ENCODE results near the gene ZNF543. TPM values are rescaled to one million over a fixed set of nuclear protein-coding genes. Genes with fewer than 3 reads are reported as not detected.
"Not testable (repeated sequence)": the region's sequence is repeated elsewhere in the genome, so short reads cannot be mapped to it uniquely, and the experiment has no call there.

ZNF543 gene
- polyA plus RNA-seq, 1 experiment = 2.6 TPM

- Histone ChIP-seq H3K27ac (ENCODE audit: low read depth, low read length) (no peak overlapping the region), H3K4me3 (ENCODE audit: low read depth, low read length) (no peak overlapping the region), H3K9me3 (ENCODE audit: control insufficient read depth, insufficient read depth, low read length) (peaks cover 41% of the 10 kb centered on the region), H3K27me3 (ENCODE audit: control insufficient read depth, insufficient read depth, low read length) (no peaks in the 10 kb centered on the region)
- no peak for TF ChIP-seq CTCF (IDR thresholded peaks at IDR 0.05; ENCODE audit: low read depth, low read length)
- ChIA-PET POLR2A (no interaction called here), CTCF (no interaction called here)
- DNase-seq (ENCODE audit: low read depth, low spot score) = no peak
These were observed 53.9 kb downstream of the ZNF543 start for GRCh38 chr19:57374179-57374578.

GRCh38 chr19:57374647-57375046, 54.4 kb downstream of the ZNF543 start:
- CTCF ChIA-PET; H3K4me3 ChIP-seq (ENCODE audit: low read depth, low read length); DNase-seq (ENCODE audit: low read depth, low spot score); H3K27ac ChIP-seq (ENCODE audit: low read depth, low read length); POLR2A ChIA-PET; H3K27me3 ChIP-seq (ENCODE audit: control insufficient read depth, insufficient read depth, low read length): not testable (repeated sequence)
- peaks cover 41% of the 10 kb centered on the region for H3K9me3 ChIP-seq (ENCODE audit: control insufficient read depth, insufficient read depth, low read length)

- no peak for DNase-seq (ENCODE audit: low read depth, low spot score)
These were observed 55.9 kb downstream of the ZNF543 start for GRCh38 chr19:57376151-57376550.

GRCh38 chr19:57377498-57378146, 57.4 kb downstream of the ZNF543 start:
- Histone ChIP-seq H3K27me3 (ENCODE audit: control insufficient read depth, insufficient read depth, low read length) (no peaks in the 10 kb centered on the region), H3K9me3 (ENCODE audit: control insufficient read depth, insufficient read depth, low read length) (peaks cover 45% of the 10 kb centered on the region), H3K27ac (ENCODE audit: low read depth, low read length) (no peak overlapping the region), H3K4me3 (ENCODE audit: low read depth, low read length) (no peak overlapping the region)
- CTCF ChIA-PET = no interaction called here
- POLR2A ChIA-PET = no interaction called here
- no peak for TF ChIP-seq CTCF (IDR thresholded peaks at IDR 0.05; ENCODE audit: low read depth, low read length)
- no peak for DNase-seq (ENCODE audit: low read depth, low spot score)

More at GRCh38 chr19:57376151-57376550, 55.9 kb downstream of the ZNF543 start:
- Histone ChIP-seq H3K27ac (ENCODE audit: low read depth, low read length) (no peak overlapping the region), H3K27me3 (ENCODE audit: control insufficient read depth, insufficient read depth, low read length) (no peaks in the 10 kb centered on the region), H3K4me3 (ENCODE audit: low read depth, low read length) (no peak overlapping the region), H3K9me3 (ENCODE audit: control insufficient read depth, insufficient read depth, low read length) (peaks cover 45% of the 10 kb centered on the region)
- no peak for TF ChIP-seq CTCF (IDR thresholded peaks at IDR 0.05; ENCODE audit: low read depth, low read length)
- ChIA-PET CTCF (no interaction called here), POLR2A (no interaction called here)

Other genes starting within 250 kb of the ZNF543 start
- not detected in 2 replicates for gene USP29, start 200.5 kb upstream of the ZNF543 start, polyA plus RNA-seq (2011; rRNA removed)
- gene ZIM3, start 175.3 kb upstream of the ZNF543 start, polyA plus RNA-seq (2011; rRNA removed) = not detected in 2 replicates
- gene DUXA, start 153.0 kb upstream of the ZNF543 start, polyA plus RNA-seq (2011; rRNA removed) = not detected in 2 replicates
- gene ZNF264, start 129.0 kb upstream of the ZNF543 start, polyA plus RNA-seq (2011; rRNA removed) = 7.1 and 7.8 TPM in 2 replicates
- gene AURKC, start 89.4 kb upstream of the ZNF543 start, polyA plus RNA-seq (2011; rRNA removed) = 0.17 and 0.19 TPM in 2 replicates
- 6.1 and 6.3 TPM in 2 replicates for gene ZNF805, start 79.8 kb upstream of the ZNF543 start, polyA plus RNA-seq (2011; rRNA removed)
- 11.2 and 13.0 TPM in 2 replicates for gene ZNF460, start 40.0 kb upstream of the ZNF543 start, polyA plus RNA-seq (2011; rRNA removed)
- gene ZNF304, start 30.8 kb downstream of the ZNF543 start, polyA plus RNA-seq (2011; rRNA removed) = 7.1 and 7.8 TPM in 2 replicates
- gene TRAPPC2B, start 43.1 kb downstream of the ZNF543 start, polyA plus RNA-seq (2011; rRNA removed) = 16.5 and 19.6 TPM in 2 replicates
- 3.3 and 3.7 TPM in 2 replicates for gene ZNF547, start 43.1 kb downstream of the ZNF543 start, polyA plus RNA-seq (2011; rRNA removed)
- 12.7 and 14.2 TPM in 2 replicates for gene ZNF548, start 69.4 kb downstream of the ZNF543 start, polyA plus RNA-seq (2011; rRNA removed)
- 5.7 and 6.4 TPM in 2 replicates for gene ZNF17, start 90.7 kb downstream of the ZNF543 start, polyA plus RNA-seq (2011; rRNA removed)
- gene ZNF749, start 114.9 kb downstream of the ZNF543 start, polyA plus RNA-seq (2011; rRNA removed) = 7.4 and 9.7 TPM in 2 replicates
- gene VN1R1, start 136.7 kb downstream of the ZNF543 start, polyA plus RNA-seq (2011; rRNA removed) = 0.11 and 0.21 TPM in 2 replicates
- gene ZNF772, start 157.1 kb downstream of the ZNF543 start, polyA plus RNA-seq (2011; rRNA removed) = 6.6 and 6.8 TPM in 2 replicates
- 8.7 and 11.1 TPM in 2 replicates for gene ZNF419, start 167.3 kb downstream of the ZNF543 start, polyA plus RNA-seq (2011; rRNA removed)
- gene ZNF773, start 179.5 kb downstream of the ZNF543 start, polyA plus RNA-seq (2011; rRNA removed) = 9.2 and 11.0 TPM in 2 replicates
- gene ZNF549, start 206.9 kb downstream of the ZNF543 start, polyA plus RNA-seq (2011; rRNA removed) = 5.0 and 5.8 TPM in 2 replicates
- 6.8 and 8.2 TPM in 2 replicates for gene ZNF550, start 239.4 kb downstream of the ZNF543 start, polyA plus RNA-seq (2011; rRNA removed)